Activated T-cell treated with anti-CD3 and anti-CD28 coated beads, Interleukin-2, amount 50 U/mL, for 1 hour (primary cell): Measurements from ENCODE around the gene CALCA.
"Not testable (repeated sequence)": the region's sequence is repeated elsewhere in the genome, so short reads cannot be mapped to it uniquely, and the experiment has no call there.

Source experiments
- DNase-seq: peaks from one replicate; pipeline ENCODE4 v3.0.0-alpha.2; 2020

CALCA gene

GRCh38 chr11:14971865-14972580 lies at the start of gene CALCA:
TSS of gene CALCA (minus strand) at chr11:14972351. CDS start at chr11:14971192, 1,159 bp downstream.
- DNase-seq: no peak

GRCh38 chr11:15016200-15016599 lies 44.0 kb upstream of the CALCA start:
- DNase-seq: no peak

GRCh38 chr11:15011776-15012345 lies 39.7 kb upstream of the CALCA start:
- DNase-seq: no peak

GRCh38 chr11:15010865-15011264 lies 38.7 kb upstream of the CALCA start:
- DNase-seq: no peak

- no peak for DNase-seq
Observed at GRCh38 chr11:15006139-15006759, 34.1 kb upstream of the CALCA start.

- DNase-seq: not testable (repeated sequence)
Observed at GRCh38 chr11:14988133-14988532, 16.0 kb upstream of the CALCA start.

- no peak for DNase-seq
Observed at GRCh38 chr11:14981507-14981906, 9.4 kb upstream of the CALCA start.

GRCh38 chr11:14980854-14981253 lies 8.7 kb upstream of the CALCA start:
- no peak for DNase-seq

- DNase-seq: no peak
Observed at GRCh38 chr11:14977101-14977880, 5.1 kb upstream of the CALCA start.

- DNase-seq: no peak
Observed at GRCh38 chr11:14975252-14975587, 3.1 kb upstream of the CALCA start.

GRCh38 chr11:14974515-14975251 lies 2.5 kb upstream of the CALCA start:
- DNase-seq: peak; percentile 71

- DNase-seq: peak; percentile 45
Observed at GRCh38 chr11:14973621-14974514, 1.7 kb upstream of the CALCA start.

- DNase-seq: no peak
Observed at GRCh38 chr11:14972581-14973495, 687 bp upstream of the CALCA start.

- peak; percentile 49 for DNase-seq
Observed at GRCh38 chr11:14969901-14970323, 2.2 kb downstream of the CALCA start.

- DNase-seq: no peak
Observed at GRCh38 chr11:14967581-14968243, 4.4 kb downstream of the CALCA start.

GRCh38 chr11:14956111-14956510 lies 16.0 kb downstream of the CALCA start:
- no peak for DNase-seq

GRCh38 chr11:14954581-14954980 lies 17.6 kb downstream of the CALCA start:
- no peak for DNase-seq

GRCh38 chr11:14953904-14954303 lies 18.2 kb downstream of the CALCA start:
- DNase-seq: no peak

- no peak for DNase-seq
Observed at GRCh38 chr11:14949437-14950147, 22.6 kb downstream of the CALCA start.
